Suprapubic skin (tissue), 3 donors: ENCODE measurements around the gene SH3YL1.

Source experiments
- CTCF ChIP-seq, 2 donors: fragments of 200-600 bp in 1 of 2; fragments of 450-650 bp in 1 of 2; sonication (generic) in 1 of 2; IDR thresholded peaks; one replicate each; pipeline ENCODE4 v1.5.1; 2016 to 2019; ENCODE audit warnings: antibody characterized with exemption in 2 of 2, mild to moderate bottlenecking in 1 of 2, moderate library complexity in 1 of 2
- EP300 ChIP-seq: sonication (generic); formaldehyde crosslinking; IDR thresholded peaks from one replicate; pipeline ENCODE4 v1.6.1; 2017; ENCODE audit warnings: antibody characterized with exemption
- POLR2A ChIP-seq, 2 donors: fragments of 450-650 bp; IDR thresholded peaks; one replicate each; pipeline ENCODE4 v1.6.1; 2017; ENCODE audit warnings: antibody characterized with exemption in 2 of 2, mild to moderate bottlenecking in 2 of 2, moderate library complexity in 2 of 2

- TF ChIP-seq CTCF (IDR thresholded peaks at IDR 0.05): no peak
- TF ChIP-seq EP300: no peak
- TF ChIP-seq POLR2A (IDR thresholded peaks at IDR 0.05): no peak
Measured at GRCh38 chr2:201648-202433, 62.0 kb downstream of the SH3YL1 start.
